ENCODE data around the gene CLMN. TPM values are rescaled to one million over a fixed set of nuclear protein-coding genes. Genes with fewer than 3 reads are reported as not detected.

The CLMN gene
- total and polyA plus RNA-seq, 2 of the 8 experiments (the other 6 are each of a cell fraction or from before 2014, with no cell fraction given) = 1.6 to 8.2 TPM

GRCh38 chr14:95291859-95292542, 27.7 kb downstream of the CLMN start:
- Histone ChIP-seq H2BK15ac (ENCODE audit: low read length) (no peak overlapping the region), H3K9ac (replicated peaks in 1 of 4; ENCODE audit: extremely low read depth in 1 of 4, low read depth in 3 of 4, low read length in 3 of 4) (no peak overlapping the region), H2BK20ac (ENCODE audit: low read length) (no peak overlapping the region), H4K5ac (ENCODE audit: insufficient read length, low read depth, low read length) (no peak overlapping the region), H3K23me2 (ENCODE audit: low read depth, low read length) (no peaks in the 10 kb centered on the region), H4K91ac (replicated peaks; ENCODE audit: insufficient read length, low read length) (no peak overlapping the region), H3K27ac (ENCODE audit: low read depth, low read length) (no peak overlapping the region), H3K4me3 (ENCODE audit: extremely low read depth in 1 of 4, insufficient read depth in 2 of 4, low read depth in 3 of 4, low read length in 4 of 4) (no peak overlapping the region), H2BK120ac (replicated peaks; ENCODE audit: low read depth, low read length) (no peak overlapping the region), H3K27me3 (replicated peaks in 1 of 4; ENCODE audit: control insufficient read depth in 3 of 4, extremely low read depth in 1 of 4, insufficient read depth in 3 of 4, low read length in 3 of 4) (no peaks in the 10 kb centered on the region), H2AK5ac (ENCODE audit: low read depth, low read length) (no peak overlapping the region), H3K9me3 (ENCODE audit: insufficient read depth in 2 of 2, low read depth in 1 of 2, low read length in 1 of 2) (peaks cover 0 to 6% of the 10 kb centered on the region in 2 experiments; a peak in 1 of 4 replicates), H3K56ac (replicated peaks; ENCODE audit: insufficient read length, low read depth, low read length) (no peak overlapping the region), H3K4me2 (ENCODE audit: insufficient read depth in 1 of 2, low read depth in 2 of 2, low read length in 2 of 2) (no peak overlapping the region), H3K4me1 (replicated peaks in 1 of 4; ENCODE audit: control insufficient read depth in 3 of 4, insufficient read depth in 4 of 4, low read length in 3 of 4) (peaks cover 1 to 18% (median 7%) of the 10 kb centered on the region in 4 experiments; a peak in 5 of 7 replicates), H3K18ac (ENCODE audit: extremely low read depth, low read length) (no peak overlapping the region), H2AFZ (ENCODE audit: low read length) (no peak overlapping the region), H3K36me3 (ENCODE audit: control insufficient read depth in 2 of 4, insufficient read depth in 4 of 4, low read length in 3 of 4) (no peaks in the 10 kb centered on the region), H3K23ac (ENCODE audit: insufficient read length) (no peak overlapping the region), H2BK5ac (ENCODE audit: low read depth, low read length) (no peak overlapping the region), H3K14ac (ENCODE audit: insufficient read length) (no peak overlapping the region), H3K79me2 (ENCODE audit: control insufficient read depth in 1 of 2, insufficient read depth in 2 of 2, low read length in 2 of 2) (no peaks in the 10 kb centered on the region), H4K20me1 (replicated peaks in 1 of 2; ENCODE audit: control insufficient read depth in 1 of 2, insufficient read depth in 2 of 2, low read length in 2 of 2) (no peaks in the 10 kb centered on the region), H2BK12ac (ENCODE audit: low read depth, low read length) (0 out of 2 replicates have a peak overlapping the region, but pooled peaks have one; percentile 50), H3K4ac (replicated peaks; ENCODE audit: insufficient read length, low read depth, low read length) (no peak overlapping the region), H4K8ac (ENCODE audit: extremely low read depth, insufficient read depth, low read length) (no peak overlapping the region), H3K79me1 (ENCODE audit: low read depth, low read length) (no peaks in the 10 kb centered on the region; the same call in 1 of the 2 replicates)
- peak; percentile 73; the same call in 1 of the 2 replicates for TF ChIP-seq KDM1A (IDR thresholded peaks at IDR 0.05; ENCODE audit: borderline replicate concordance, low read length)
- peak in 1 of 2 experiments; percentile 51; a peak in 1 of 4 replicates for TF ChIP-seq HDAC2 (IDR thresholded peaks at IDR 0.05; ENCODE audit: borderline replicate concordance in 1 of 2, low read depth in 2 of 2, low read length in 2 of 2)
- no peak for TF ChIP-seq RAD21 (IDR thresholded peaks at IDR 0.05 in 1 of 2, conservative IDR thresholded peaks at IDR 0.05 in 1 of 2; ENCODE audit: low read depth in 2 of 2, low read length in 2 of 2)
- POLR2A ChIA-PET (ENCODE audit: partially characterized antibody) = no interaction called here
- WGBS, 2 experiments (ENCODE audit: extremely low coverage in 1 of 2, insufficient coverage in 1 of 2, insufficient read length in 1 of 2, insufficient replicate concordance in 2 of 2, low coverage in 1 of 2, low lambda C conversion rate in 2 of 2, missing lambda C conversion rate in 1 of 2) = 80% methylated on average over 6 of the region's 6 CpGs; no CpG with 5 or more reads in 1 of the 2 experiments
- no peak for DNase-seq (ENCODE audit: low read depth in 1 of 2, low spot score in 2 of 2)
- CTCF ChIA-PET (ENCODE audit: partially characterized antibody) = interaction anchor here (0.7 to 2.3 kb wide), 7 partner anchors 11 to 747 kb away, joined by 3 to 6 read pairs (median 4); partner anchors contain the start of gene CLMN
- FAIRE-seq = no peak

All from H1 (cell line).